ENCODE measurements around the gene SULT1E1. TPM values are rescaled to one million over a fixed set of nuclear protein-coding genes. Genes with fewer than 3 reads are reported as not detected.

Gene SULT1E1
- total RNA-seq, 1 donor from 2014 or later, result 102 TPM

- DNase-seq (ENCODE audit: low spot score), result no peak
Observed at GRCh38 chr4:69799337-69799736, 60.6 kb downstream of the SULT1E1 start.

- DNase-seq (ENCODE audit: low spot score), result no peak
Observed at GRCh38 chr4:69793732-69794131, 66.2 kb downstream of the SULT1E1 start.

Other genes starting within 250 kb of the SULT1E1 start
- gene UGT2A2, start 220.5 kb downstream of the SULT1E1 start, total RNA-seq (ENCODE audit: insufficient read depth, low replicate concordance), result 11.3 TPM
- 2.9 TPM for gene UGT2A1, start 206.9 kb downstream of the SULT1E1 start, total RNA-seq (ENCODE audit: insufficient read depth, low replicate concordance)
- gene SULT1B1, start 99.5 kb downstream of the SULT1E1 start, total RNA-seq (ENCODE audit: insufficient read depth, low replicate concordance), result 7.9 TPM
- not detected for gene CSN1S1, start 70.9 kb upstream of the SULT1E1 start, total RNA-seq (ENCODE audit: insufficient read depth, low replicate concordance)
- not detected for gene CSN2, start 105.6 kb upstream of the SULT1E1 start, total RNA-seq (ENCODE audit: insufficient read depth, low replicate concordance)
- 5.8 TPM for gene STATH, start 135.8 kb upstream of the SULT1E1 start, total RNA-seq (ENCODE audit: insufficient read depth, low replicate concordance)
- gene HTN3, start 168.3 kb upstream of the SULT1E1 start, total RNA-seq (ENCODE audit: insufficient read depth, low replicate concordance), result 4.8 TPM
- 4.1 TPM for gene HTN1, start 190.3 kb upstream of the SULT1E1 start, total RNA-seq (ENCODE audit: insufficient read depth, low replicate concordance)